Right atrium auricular region (tissue), 2 donors: ENCODE data around the gene ANKRD33B. TPM values are rescaled to one million over a fixed set of nuclear protein-coding genes. Genes with fewer than 3 reads are reported as not detected.

Experiments used
- DNase-seq: peaks from one replicate; pipeline ENCODE4 v3.0.0-alpha.2; 2019; ENCODE audit warnings: low spot score
- H3K27ac ChIP-seq, 2 donors: fragments of 200-600 bp; sonication (generic); 1 replicate in 1 of 2; 2 replicates in 1 of 2; pipeline ENCODE4 v1.5.1; 2016 to 2019
- H3K27me3 ChIP-seq, 2 donors: fragments of 200-600 bp; sonication (generic); one replicate each; pipeline versions ENCODE4 v1.5.1 to v1.6.0; 2017 to 2019
- H3K36me3 ChIP-seq: fragments of 200-600 bp; sonication (generic); one replicate; pipeline ENCODE4 v1.5.1; 2016
- H3K4me1 ChIP-seq, 2 donors: fragments of 200-600 bp; sonication (generic); one replicate each; pipeline versions ENCODE4 v1.5.1 to v1.6.0; 2017 to 2019
- H3K4me3 ChIP-seq, 2 donors: fragments of 200-600 bp; sonication (generic); 1 replicate in 1 of 2; 2 replicates in 1 of 2; pipeline ENCODE4 v1.5.1; 2017 to 2019; ENCODE audit warnings: mild to moderate bottlenecking in 1 of 2, moderate library complexity in 1 of 2
- H3K9me3 ChIP-seq, 2 donors: fragments of 200-600 bp; sonication (generic); one replicate each; pipeline ENCODE4 v1.5.1; 2019
- total RNA-seq, 2 donors: library from RNA; depleted of rRNA; stranded (reverse); fragments of >200 nt; gene quantifications; one replicate each; pipeline ENCODE4 v1.1.0, GENCODE V29; 2016
- TF ChIP-seq, protein P1 (sequence below), 2 donors: fragments of 200-600 bp; sonication (generic); IDR thresholded peaks; one replicate each; pipeline ENCODE4 v1.5.1; 2019; ENCODE audit warnings: antibody characterized with exemption in 2 of 2

ANKRD33B gene
- total RNA-seq, 2 donors from 2014 or later, result 1.2 to 4.7 TPM

DNA sequence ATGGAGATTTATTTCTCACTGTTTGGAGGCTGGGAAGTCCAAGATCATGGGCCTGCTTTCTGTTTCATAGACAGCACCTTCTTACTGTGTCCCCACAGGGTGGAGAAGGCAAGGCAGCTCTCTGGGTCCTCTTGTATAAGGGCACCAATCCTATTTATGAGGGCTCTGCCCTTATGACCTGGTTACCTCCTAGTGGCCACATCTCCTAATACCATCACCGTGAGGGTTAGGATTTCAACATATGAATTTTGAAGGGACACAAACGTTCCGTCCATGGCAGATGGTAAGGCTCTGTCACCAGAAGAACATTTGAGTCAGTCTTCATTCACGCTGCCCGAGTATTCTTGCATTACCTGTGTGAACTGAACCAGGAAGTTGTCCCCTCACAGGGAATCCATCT, 48.4 kb downstream of the ANKRD33B start:
- DNase-seq, result peak; percentile 44
- Histone ChIP-seq H3K4me1 (peaks cover 0 to 10% of the 10 kb centered on the region in 2 donors), H3K27ac (no peak overlapping the region), H3K36me3 (no peaks in the 10 kb centered on the region), H3K27me3 (no peaks in the 10 kb centered on the region), H3K9me3 (no peaks in the 10 kb centered on the region), H3K4me3 (no peak overlapping the region)
- TF ChIP-seq, protein P1, sequence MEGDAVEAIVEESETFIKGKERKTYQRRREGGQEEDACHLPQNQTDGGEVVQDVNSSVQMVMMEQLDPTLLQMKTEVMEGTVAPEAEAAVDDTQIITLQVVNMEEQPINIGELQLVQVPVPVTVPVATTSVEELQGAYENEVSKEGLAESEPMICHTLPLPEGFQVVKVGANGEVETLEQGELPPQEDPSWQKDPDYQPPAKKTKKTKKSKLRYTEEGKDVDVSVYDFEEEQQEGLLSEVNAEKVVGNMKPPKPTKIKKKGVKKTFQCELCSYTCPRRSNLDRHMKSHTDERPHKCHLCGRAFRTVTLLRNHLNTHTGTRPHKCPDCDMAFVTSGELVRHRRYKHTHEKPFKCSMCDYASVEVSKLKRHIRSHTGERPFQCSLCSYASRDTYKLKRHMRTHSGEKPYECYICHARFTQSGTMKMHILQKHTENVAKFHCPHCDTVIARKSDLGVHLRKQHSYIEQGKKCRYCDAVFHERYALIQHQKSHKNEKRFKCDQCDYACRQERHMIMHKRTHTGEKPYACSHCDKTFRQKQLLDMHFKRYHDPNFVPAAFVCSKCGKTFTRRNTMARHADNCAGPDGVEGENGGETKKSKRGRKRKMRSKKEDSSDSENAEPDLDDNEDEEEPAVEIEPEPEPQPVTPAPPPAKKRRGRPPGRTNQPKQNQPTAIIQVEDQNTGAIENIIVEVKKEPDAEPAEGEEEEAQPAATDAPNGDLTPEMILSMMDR (IDR thresholded peaks at IDR 0.05), result no peak

DNA sequence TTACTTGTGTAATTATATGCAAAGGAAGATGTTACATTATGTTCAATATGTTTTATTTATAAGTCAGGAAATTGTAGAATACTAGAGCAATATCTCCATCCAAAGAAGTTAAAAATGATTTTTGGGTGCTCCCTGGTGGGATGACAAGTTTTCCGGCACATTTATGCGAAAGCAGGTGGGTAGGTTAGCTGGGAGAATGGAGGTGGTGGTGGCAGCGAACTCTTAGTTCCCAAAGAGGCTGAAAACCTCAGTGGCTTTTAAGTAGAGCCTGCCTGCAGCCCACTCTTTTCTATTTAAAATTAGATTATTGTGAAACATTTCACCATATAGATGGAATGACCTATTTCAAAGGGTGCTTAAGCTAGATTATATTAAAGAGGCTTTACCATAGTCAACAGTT, 51.8 kb downstream of the ANKRD33B start:
- DNase-seq, result no peak
- Histone ChIP-seq H3K27me3 (no peaks in the 10 kb centered on the region), H3K9me3 (no peaks in the 10 kb centered on the region), H3K4me1 (no peaks in the 10 kb centered on the region), H3K36me3 (no peaks in the 10 kb centered on the region), H3K27ac (no peak overlapping the region), H3K4me3 (no peak overlapping the region)
- TF ChIP-seq, protein P1 (IDR thresholded peaks at IDR 0.05), result no peak

DNA sequence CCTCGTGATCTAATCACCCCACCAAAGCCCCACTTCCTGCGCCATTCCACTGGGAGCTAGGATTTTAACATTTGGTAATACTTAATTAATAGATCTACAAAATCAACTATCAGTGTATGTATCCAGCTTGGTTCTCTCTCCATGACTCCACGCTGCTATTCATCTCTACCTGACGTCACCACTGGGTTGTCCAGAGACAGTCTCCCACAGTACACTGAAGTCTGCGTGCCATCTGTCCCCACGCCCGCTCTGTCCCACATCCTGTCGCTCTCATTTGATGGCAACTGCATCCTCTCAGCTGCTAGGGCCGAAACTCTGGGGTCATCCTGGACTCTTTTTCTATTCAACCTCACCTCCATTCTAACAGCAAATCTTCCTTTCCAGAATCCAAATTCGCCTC, 53.2 kb downstream of the ANKRD33B start:
- H3K36me3 ChIP-seq, result no peaks in the 10 kb centered on the region
- DNase-seq, result no peak
- no peaks in the 10 kb centered on the region for H3K27me3 ChIP-seq
- H3K4me3 ChIP-seq, result no peak overlapping the region
- H3K9me3 ChIP-seq, result peaks cover 0 to 7% of the 10 kb centered on the region in 2 donors
- H3K27ac ChIP-seq, result no peak overlapping the region
- H3K4me1 ChIP-seq, result no peaks in the 10 kb centered on the region
- TF ChIP-seq, protein P1 (IDR thresholded peaks at IDR 0.05), result no peak

GRCh38 chr5:10618311-10618710, 54.4 kb downstream of the ANKRD33B start:
- no peaks in the 10 kb centered on the region for H3K27me3 ChIP-seq
- no peak overlapping the region for H3K27ac ChIP-seq
- DNase-seq, result no peak

DNA sequence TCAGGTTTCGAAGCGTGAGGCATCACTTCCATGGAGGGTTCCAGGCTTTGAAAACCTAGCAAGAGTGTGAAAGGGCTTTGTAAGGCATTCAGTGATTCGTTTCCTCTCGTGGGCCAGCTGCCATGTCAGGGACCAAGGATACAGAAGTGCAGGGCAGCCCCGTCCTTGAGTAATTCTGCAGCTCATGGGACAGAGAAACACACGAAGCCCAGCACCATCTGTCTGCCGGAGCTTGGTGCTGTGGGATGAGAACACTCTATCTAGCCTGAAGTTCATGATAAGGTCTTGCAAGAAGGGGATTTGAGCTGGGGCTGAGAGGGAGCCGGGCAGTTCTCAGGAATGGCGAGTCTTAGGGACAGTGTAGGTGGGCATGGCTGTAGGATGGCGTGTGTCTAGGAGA, 55.8 kb downstream of the ANKRD33B start:
- peaks cover 0 to 7% of the 10 kb centered on the region in 2 donors for H3K9me3 ChIP-seq
- no peak overlapping the region for H3K27ac ChIP-seq
- DNase-seq, result no peak
- no peaks in the 10 kb centered on the region for H3K4me1 ChIP-seq
- no peaks in the 10 kb centered on the region for H3K27me3 ChIP-seq
- no peaks in the 10 kb centered on the region for H3K36me3 ChIP-seq
- TF ChIP-seq, protein P1 (IDR thresholded peaks at IDR 0.05), result no peak
- H3K4me3 ChIP-seq, result no peak overlapping the region

More at GRCh38 chr5:10618311-10618710, 54.4 kb downstream of the ANKRD33B start:
- Histone ChIP-seq H3K4me1 (no peaks in the 10 kb centered on the region), H3K9me3 (peaks cover 0 to 7% of the 10 kb centered on the region in 2 donors), H3K36me3 (no peaks in the 10 kb centered on the region), H3K4me3 (no peak overlapping the region)
- TF ChIP-seq, protein P1 (IDR thresholded peaks at IDR 0.05), result no peak

- TF ChIP-seq, protein P1 (IDR thresholded peaks at IDR 0.05), result no peak
- H3K27ac ChIP-seq, result no peak overlapping the region
- DNase-seq, result no peak
Observed at GRCh38 chr5:10620346-10620745, 56.5 kb downstream of the ANKRD33B start.

More at GRCh38 chr5:10620346-10620745, 56.5 kb downstream of the ANKRD33B start:
- Histone ChIP-seq H3K9me3 (peaks cover 0 to 7% of the 10 kb centered on the region in 2 donors), H3K27me3 (no peaks in the 10 kb centered on the region), H3K4me1 (no peaks in the 10 kb centered on the region), H3K36me3 (no peaks in the 10 kb centered on the region), H3K4me3 (no peak overlapping the region)
